K562 (cell line): ENCODE measurements around the gene GON4L. TPM values are rescaled to one million over a fixed set of nuclear protein-coding genes. Genes with fewer than 3 reads are reported as not detected.

Experiments used
- ATAC-seq: fragments of 200-7000 bp; cut with Tn5 transposase; 3 replicates; pipeline ENCODE4 v1.9.1; 2020; ENCODE audit warnings: moderate library complexity
- BruUV-seq: library from RNA; stranded (reverse); fragments of 400-500 nt; replicated peaks from 2 replicates; lab custom pipeline; 2021; lab: Mats Ljungman, UMichigan
- CTCF ChIA-PET: fragments of 300-600 bp; formaldehyde crosslinking; extraction: SDS; loops from one replicate; lab custom pipeline; 2021; ENCODE audit warnings: low intra/inter-chr PET ratio; lab: Yijun Ruan, JAX
- POLR2A ChIA-PET: fragments of 300-600, 350-650 bp; sonication (Branson Sonifier 250); formaldehyde crosslinking; extraction: SDS; loops from one replicate; lab custom pipeline; 2021; ENCODE audit warnings: antibody characterized with exemption, inconsistent platforms; lab: Yijun Ruan, JAX
- DNase-seq, 4 experiments: peaks; one replicate each; pipeline versions ENCODE4 v3.0.0 to v3.0.0-alpha.2; 2011 to 2018; ENCODE audit warnings: low spot score in 3 of 4, mixed read lengths in 3 of 4; ENCODE audit errors: extremely low read depth in 1 of 4
- FAIRE-seq: peaks from 2 replicates; lab custom pipeline; 2011; peaks lifted over from hg19 to GRCh38; lab: Jason Lieb, UNC
- H2AFZ ChIP-seq: 2 replicates; pipeline ENCODE4 v1.6.0; 2011; ENCODE audit warnings: low read depth, low read length, control low read depth, inconsistent platforms
- H3K27ac ChIP-seq: fragments of 200-600 bp; 3 replicates; pipeline ENCODE4 v1.8.0; 2011; ENCODE audit warnings: low read depth, mild to moderate bottlenecking, control low read depth, inconsistent platforms, low read length, moderate library complexity, mixed read lengths; ENCODE audit errors: extremely low read depth
- H3K27me3 ChIP-seq, 2 experiments: fragments of 300-600 bp in 1 of 2; 2 replicates in 1 of 2; 3 replicates in 1 of 2; pipeline versions ENCODE4 v1.6.0 to v1.8.0; 2011; ENCODE audit warnings: inconsistent platforms in 2 of 2, low read length in 2 of 2, mild to moderate bottlenecking in 1 of 2, mixed read lengths in 1 of 2, moderate library complexity in 1 of 2; ENCODE audit not compliant: control insufficient read depth in 2 of 2, insufficient read depth in 2 of 2
- H3K36me3 ChIP-seq: fragments of 300-600 bp; 3 replicates; pipeline ENCODE4 v1.8.0; 2011; ENCODE audit warnings: mild to moderate bottlenecking, low read length, inconsistent platforms; ENCODE audit not compliant: control insufficient read depth, insufficient read depth
- H3K4me1 ChIP-seq, 2 experiments: fragments of 200-600 bp in 1 of 2; replicated peaks in 1 of 2; 2 replicates in 1 of 2; 3 replicates in 1 of 2; pipeline versions ENCODE4 v1.5.1 to v1.8.0; 2011; ENCODE audit warnings: inconsistent platforms in 2 of 2, low read length in 2 of 2, mild to moderate bottlenecking in 1 of 2, mixed read lengths in 1 of 2, moderate library complexity in 1 of 2; ENCODE audit not compliant: control insufficient read depth in 2 of 2, insufficient read depth in 2 of 2
- H3K4me2 ChIP-seq: 2 replicates; pipeline ENCODE4 v1.6.1; 2011; ENCODE audit warnings: low read length, control low read depth, inconsistent platforms, mixed read lengths; ENCODE audit not compliant: insufficient read depth
- H3K4me3 ChIP-seq: fragments of 200-600 bp; sonication (generic), shearing (Covaris generic); 2 replicates; pipeline ENCODE4 v1.5.1; 2016; ENCODE audit warnings: control low read depth, inconsistent platforms
- H3K79me2 ChIP-seq: fragments of 200-600 bp; 3 replicates; pipeline ENCODE4 v1.8.0; 2011; ENCODE audit warnings: low read length, inconsistent platforms; ENCODE audit not compliant: control insufficient read depth, insufficient read depth
- H3K9ac ChIP-seq, 2 experiments: 2 replicates each; pipeline versions ENCODE4 v1.6.0 to v1.6.1; 2011; ENCODE audit warnings: low read depth in 2 of 2, low read length in 2 of 2, control low read depth in 1 of 2, inconsistent platforms in 1 of 2, mild to moderate bottlenecking in 1 of 2, mixed read lengths in 1 of 2; ENCODE audit not compliant: insufficient read depth in 1 of 2
- H3K9me1 ChIP-seq: one replicate; pipeline ENCODE4 v1.6.0; 2011; ENCODE audit warnings: inconsistent platforms, mild to moderate bottlenecking, low read length, moderate library complexity; ENCODE audit not compliant: control insufficient read depth, insufficient read depth
- H3K9me3 ChIP-seq: replicated peaks from 2 replicates; pipeline ENCODE4 v1.5.1; 2011; ENCODE audit warnings: low read depth, low read length, inconsistent platforms; ENCODE audit not compliant: control insufficient read depth, insufficient read depth
- H4K20me1 ChIP-seq: replicated peaks from 2 replicates; pipeline ENCODE4 v1.6.1; 2011; ENCODE audit warnings: low read length, inconsistent platforms, mixed read lengths; ENCODE audit not compliant: control insufficient read depth, insufficient read depth
- CBX5 ChIP-seq: IDR thresholded peaks from 2 replicates; pipeline ENCODE4 v1.6.1; 2014; ENCODE audit warnings: low read depth, borderline replicate concordance
- FOSL1 ChIP-seq: fragments of 200-800 bp; sonication (Bioruptor generic); conservative IDR thresholded peaks from 2 replicates; pipeline ENCODE4 v1.6.1; 2016; ENCODE audit warnings: missing genetic modification characterization, missing compliant biosample characterization
- GTF2E2 ChIP-seq: fragments of 200-800 bp; sonication (Bioruptor generic); IDR thresholded peaks from 2 replicates; pipeline ENCODE4 v1.6.1; 2016; ENCODE audit warnings: missing genetic modification characterization, missing compliant biosample characterization
- HDAC2 ChIP-seq: fragments of 450-650 bp; IDR thresholded peaks from 2 replicates; pipeline ENCODE4 v1.6.1; 2016; ENCODE audit warnings: mild to moderate bottlenecking
- HDAC8 ChIP-seq: fragments of 450-650 bp; IDR thresholded peaks from 2 replicates; pipeline ENCODE4 v1.6.1; 2016; ENCODE audit warnings: mild to moderate bottlenecking, missing genetic modification characterization, moderate library complexity, missing compliant biosample characterization
- HMG20B ChIP-seq: fragments of 250-450 bp; sonication (Bioruptor Pico); IDR thresholded peaks from 2 replicates; pipeline ENCODE4 v1.5.0; 2021; ENCODE audit warnings: mild to moderate bottlenecking
- JUND ChIP-seq, 2 experiments: IDR thresholded peaks; 2 replicates in 1 of 2; 3 replicates in 1 of 2; pipeline ENCODE4 v1.6.1; 2011; ENCODE audit warnings: borderline replicate concordance in 2 of 2, low read depth in 2 of 2, low read length in 2 of 2, improper control_type of control experiment in 1 of 2, missing biosample characterization in 1 of 2, missing genetic modification characterization in 1 of 2, missing genetic modification reagents in 1 of 2
- PHB2 ChIP-seq: fragments of 450-650 bp; IDR thresholded peaks from 2 replicates; pipeline ENCODE4 v1.6.1; 2017; ENCODE audit warnings: low read depth
- POLR2H ChIP-seq: IDR thresholded peaks from 2 replicates; pipeline ENCODE4 v1.6.1; 2016; ENCODE audit warnings: missing genetic modification characterization, low read depth, mild to moderate bottlenecking, control low read depth, missing compliant biosample characterization, moderate library complexity
- RFX5 ChIP-seq: IDR thresholded peaks from 2 replicates; pipeline ENCODE4 v1.6.1; 2011; ENCODE audit warnings: low read depth, mild to moderate bottlenecking, improper control_type of control experiment, low read length
- SRF ChIP-seq, 2 experiments: fragments of 250-450, 450-650 bp in 1 of 2; sonication (Bioruptor Pico) in 1 of 2; sonication (generic) in 1 of 2; formaldehyde crosslinking; IDR thresholded peaks; 2 replicates each; pipeline versions ENCODE4 v1.5.0 to v1.5.1; 2020 to 2022; ENCODE audit warnings: mild to moderate bottlenecking in 1 of 2, missing genetic modification reagents in 1 of 2
- STAT5A ChIP-seq: IDR thresholded peaks from 2 replicates; pipeline ENCODE4 v1.6.1; 2012; ENCODE audit warnings: low read length, inconsistent platforms, borderline replicate concordance
- WHSC1 ChIP-seq: IDR thresholded peaks from one replicate; pipeline ENCODE4 v1.6.1; 2012; ENCODE audit warnings: low read length, control low read depth, inconsistent platforms
- YY1 ChIP-seq, 3 experiments: IDR thresholded peaks; 2 replicates each; pipeline ENCODE4 v1.6.1; 2011; ENCODE audit warnings: low read length in 2 of 3, mild to moderate bottlenecking in 2 of 3, moderate library complexity in 2 of 3, borderline replicate concordance in 1 of 3, control low read depth in 1 of 3, low read depth in 1 of 3; ENCODE audit not compliant: insufficient read depth in 3 of 3, insufficient replicate concordance in 2 of 3, control insufficient read depth in 1 of 3, insufficient read length in 1 of 3; ENCODE audit errors: extremely low read depth in 1 of 3
- ZNF79 ChIP-seq: fragments of 250-450 bp; sonication (Bioruptor Pico); IDR thresholded peaks from 2 replicates; pipeline ENCODE4 v1.4.0; 2020; ENCODE audit warnings: low read depth, mild to moderate bottlenecking, moderate library complexity
- WGBS: fragments of 100-300 bp; shearing (Covaris generic); methylation state at CpG from one replicate; pipeline ENCODE4 v1.1.6; 2016; ENCODE audit warnings: low coverage, mixed read lengths; ENCODE audit not compliant: insufficient coverage; ENCODE audit errors: missing lambda C conversion rate; 5-methylcytosine and 5-hydroxymethylcytosine counted together
- in situ Hi-C: fragments of 300-500 bp; cut with MboI; formaldehyde crosslinking; loops from 4 replicates; pipeline ENCODE4 v1.15.0; 2018; ENCODE audit warnings: inconsistent platforms, mixed read lengths
- intact Hi-C: fragments of 100-400 bp; cut with micrococcal nuclease; formaldehyde crosslinking; loops from 2 replicates; pipeline ENCODE4 v1.14.2; 2022
- polyA plus RNA-seq, 8 experiments: library from polyadenylated mRNA; depleted of rRNA in 4 of 8; stranded (reverse) in 5 of 8; unstranded in 3 of 8; fragments of >200 nt; fragmentation: Nextera tagmentation in 2 of 8; fragmentation: Illumina TruSeq in 1 of 8; extraction: Ambion mirVana in 2 of 8; extraction: Trizol in 1 of 8; gene quantifications; 2 replicates each; pipeline versions ENCODE4 v1.2.1 to v1.2.3, GENCODE V29; 2011 to 2014; ENCODE audit warnings: inconsistent platforms in 1 of 8, missing spikeins in 1 of 8
- total RNA-seq, 7 experiments: library from RNA; depleted of rRNA in 6 of 7; stranded (reverse); fragments of >200 nt in 6 of 7; fragmentation: Illumina TruSeq in 2 of 7; extraction: Trizol in 2 of 7; gene quantifications; 2 replicates each; pipeline versions ENCODE4 v1.2.1 to v1.2.3, GENCODE V29; 2011 to 2021; ENCODE audit warnings: low replicate concordance in 1 of 7
- TF ChIP-seq, protein P1 (sequence below): fragments of 450-650 bp; IDR thresholded peaks from 2 replicates; pipeline ENCODE4 v1.6.1; 2016
- TF ChIP-seq, protein P2 (sequence below): fragments of 250-450 bp; sonication (Bioruptor Pico); IDR thresholded peaks from 2 replicates; pipeline ENCODE4 v1.4.0; 2020; ENCODE audit warnings: mild to moderate bottlenecking

The GON4L gene
- total and polyA plus RNA-seq, 9 of the 15 experiments (the other 6 are each of a cell fraction or from before 2014, with no cell fraction given) = 20.2 to 47.4 (median 33.6) TPM

- Histone ChIP-seq H3K79me2 (peaks cover 85% of the 10 kb centered on the region), H4K20me1 (no peaks in the 10 kb centered on the region), H2AFZ (no peak overlapping the region), H3K27me3 (no peaks in the 10 kb centered on the region), H3K4me1 (peaks cover 0 to 18% of the 10 kb centered on the region in 2 experiments; a peak in 1 of 5 replicates), H3K9ac (no peak overlapping the region), H3K9me3 (no peaks in the 10 kb centered on the region), H3K4me3 (no peak overlapping the region), H3K9me1 (no peaks in the 10 kb centered on the region), H3K4me2 (no peak overlapping the region), H3K36me3 (peaks cover 66% of the 10 kb centered on the region; the same call in 2 of the 3 replicates), H3K27ac (peak overlapping the region; percentile 20; the same call in 2 of the 3 replicates)
- ChIA-PET CTCF (no interaction called here), POLR2A (interaction anchor here (0.6 to 1.2 kb wide), 6 partner anchors 9 to 110 kb away, joined by 3 to 6 read pairs (median 4); partner anchors contain the start of gene GON4L)
- FAIRE-seq (no peak), ATAC-seq (peak; percentile 52), DNase-seq (no peak)
- in situ Hi-C loops (no loop called here), intact Hi-C loops (no loop called here)
- 83% methylated on average over 1 of the region's 1 CpG for WGBS
- BruUV-seq = no TSS peak
- TF ChIP-seq HDAC8 (tag) (no peak), HDAC2 (no peak), CBX5 (no peak), JUND (IDR thresholded peaks at IDR 0.05; ENCODE audit: borderline replicate concordance, low read depth, low read length) (peak; percentile 48; the same call in 1 of the 2 replicates), JUND (tag; IDR thresholded peaks at IDR 0.05; ENCODE audit: borderline replicate concordance, low read depth, low read length) (no peak), FOSL1 (tag) (peak; percentile 83), PHB2 (no peak), GTF2E2 (0 out of 2 replicates have a peak, but pooled peaks have one; percentile 37), HMG20B (no peak), RFX5 (no peak), POLR2H (tag) (0 out of 2 replicates have a peak, but pooled peaks have one; percentile 27), WHSC1 (no peak), YY1 (IDR thresholded peaks at IDR 0.05; ENCODE audit: borderline replicate concordance in 1 of 3, control insufficient read depth in 1 of 3, extremely low read depth in 1 of 3, insufficient read depth in 3 of 3, insufficient read length in 1 of 3, insufficient replicate concordance in 2 of 3, low read depth in 1 of 3, low read length in 2 of 3) (peak in 1 of 3 experiments; percentile 21), SRF (CRISPR knock-in tag; IDR thresholded peaks at IDR 0.05) (peak in 1 of 2 experiments; percentile 95; a peak in 2 of 4 replicates), ZNF79 (CRISPR knock-in tag) (no peak), STAT5A (0 out of 2 replicates have a peak, but pooled peaks have one; percentile 19)
- TF ChIP-seq, protein P1, sequence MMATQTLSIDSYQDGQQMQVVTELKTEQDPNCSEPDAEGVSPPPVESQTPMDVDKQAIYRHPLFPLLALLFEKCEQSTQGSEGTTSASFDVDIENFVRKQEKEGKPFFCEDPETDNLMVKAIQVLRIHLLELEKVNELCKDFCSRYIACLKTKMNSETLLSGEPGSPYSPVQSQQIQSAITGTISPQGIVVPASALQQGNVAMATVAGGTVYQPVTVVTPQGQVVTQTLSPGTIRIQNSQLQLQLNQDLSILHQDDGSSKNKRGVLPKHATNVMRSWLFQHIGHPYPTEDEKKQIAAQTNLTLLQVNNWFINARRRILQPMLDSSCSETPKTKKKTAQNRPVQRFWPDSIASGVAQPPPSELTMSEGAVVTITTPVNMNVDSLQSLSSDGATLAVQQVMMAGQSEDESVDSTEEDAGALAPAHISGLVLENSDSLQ = 0 out of 2 replicates have a peak, but pooled peaks have one; percentile 5
- TF ChIP-seq, protein P2, sequence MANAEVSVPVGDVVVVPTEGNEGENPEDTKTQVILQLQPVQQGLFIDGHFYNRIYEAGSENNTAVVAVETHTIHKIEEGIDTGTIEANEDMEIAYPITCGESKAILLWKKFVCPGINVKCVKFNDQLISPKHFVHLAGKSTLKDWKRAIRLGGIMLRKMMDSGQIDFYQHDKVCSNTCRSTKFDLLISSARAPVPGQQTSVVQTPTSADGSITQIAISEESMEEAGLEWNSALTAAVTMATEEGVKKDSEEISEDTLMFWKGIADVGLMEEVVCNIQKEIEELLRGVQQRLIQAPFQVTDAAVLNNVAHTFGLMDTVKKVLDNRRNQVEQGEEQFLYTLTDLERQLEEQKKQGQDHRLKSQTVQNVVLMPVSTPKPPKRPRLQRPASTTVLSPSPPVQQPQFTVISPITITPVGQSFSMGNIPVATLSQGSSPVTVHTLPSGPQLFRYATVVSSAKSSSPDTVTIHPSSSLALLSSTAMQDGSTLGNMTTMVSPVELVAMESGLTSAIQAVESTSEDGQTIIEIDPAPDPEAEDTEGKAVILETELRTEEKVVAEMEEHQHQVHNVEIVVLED (CRISPR knock-in tag) = no peak
These were observed 9.0 kb downstream of the GON4L start for GRCh38 chr1:155847823-155848529.
